ENCODE data around the gene BLMH. TPM values are rescaled to one million over a fixed set of nuclear protein-coding genes. Genes with fewer than 3 reads are reported as not detected.

BLMH gene
- total and polyA plus RNA-seq, 2 donors (not counting 1 experiment from before 2014, with no cell fraction given), result 5.9 to 25.9 TPM

- intact Hi-C loops (cut with micrococcal nuclease), result no loop called here
- Histone ChIP-seq H3K79me2 (ENCODE audit: control insufficient read depth, insufficient read depth, low read length) (no peaks in the 10 kb centered on the region), H3K9ac (ENCODE audit: low read length) (no peak overlapping the region), H2AFZ (ENCODE audit: insufficient read depth, low read depth, low read length, poor library complexity, severe bottlenecking) (no peak overlapping the region), H3K4me3 (ENCODE audit: control extremely low read depth in 1 of 5, extremely low read depth in 1 of 5, insufficient read depth in 1 of 5, low read depth in 2 of 5, low read length in 4 of 5) (no peak overlapping the region), H3K9me3 (ENCODE audit: control extremely low read depth in 1 of 3, control insufficient read depth in 2 of 3, insufficient read depth in 1 of 3, low read length in 2 of 3) (no peaks in the 10 kb centered on the region), H3K4me2 (replicated peaks; ENCODE audit: low read depth, low read length, poor library complexity, severe bottlenecking) (no peak overlapping the region), H4K20me1 (ENCODE audit: control insufficient read depth, insufficient read depth, low read length, poor library complexity, severe bottlenecking) (no peaks in the 10 kb centered on the region), H3K27me3 (replicated peaks in 1 of 4; ENCODE audit: control extremely low read depth in 1 of 4, control insufficient read depth in 3 of 4, insufficient read depth in 4 of 4, low read length in 3 of 4) (no peaks in the 10 kb centered on the region), H3K4me1 (ENCODE audit: control insufficient read depth in 2 of 2, insufficient read depth in 2 of 2, low read length in 2 of 2) (no peaks in the 10 kb centered on the region), H3K36me3 (replicated peaks in 1 of 2; ENCODE audit: control extremely low read depth in 1 of 2, control insufficient read depth in 1 of 2, extremely low read depth in 1 of 2, insufficient read depth in 2 of 2, low read length in 1 of 2) (no peaks in the 10 kb centered on the region), H3K27ac (ENCODE audit: low read length in 2 of 2) (no peak overlapping the region)
- CTCF ChIA-PET, result no interaction called here
- POLR2A ChIA-PET, result no interaction called here
- Mint-ChIP-seq H3K4me3 (no peak overlapping the region), H3K9me3 (ENCODE audit: insufficient read depth) (no peaks in the 10 kb centered on the region), H3K4me1 (no peaks in the 10 kb centered on the region), H3K27me3 (peaks cover 24% of the 10 kb centered on the region), H3K27ac (no peak overlapping the region)
- no peak for TF ChIP-seq EZH2 (IDR thresholded peaks at IDR 0.05; ENCODE audit: borderline replicate concordance, insufficient read depth, low read depth, low read length, poor library complexity, severe bottlenecking)
- no peak for TF ChIP-seq CTCF (IDR thresholded peaks at IDR 0.05)
- DNase-seq (no peak), ATAC-seq (ENCODE audit: low read depth) (no peak)
- no CpG with 5 or more reads among the region's 2 CpGs for WGBS (ENCODE audit: insufficient coverage)
Measured at GRCh38 chr17:30310562-30310961, 18.8 kb upstream of the BLMH start.

- 83% methylated on average over 1 of the region's 6 CpGs for WGBS (ENCODE audit: insufficient coverage)
- POLR2A ChIA-PET, result no interaction called here
- no peaks in the 10 kb centered on the region for H3K9me3 Mint-ChIP-seq (ENCODE audit: insufficient read depth)
Measured at GRCh38 chr17:30309591-30309990, 17.8 kb upstream of the BLMH start.

More at GRCh38 chr17:30309591-30309990, 17.8 kb upstream of the BLMH start:
- Histone ChIP-seq H3K9me3 (ENCODE audit: control extremely low read depth in 1 of 3, control insufficient read depth in 2 of 3, insufficient read depth in 1 of 3, low read length in 2 of 3) (no peaks in the 10 kb centered on the region), H4K20me1 (ENCODE audit: control insufficient read depth, insufficient read depth, low read length, poor library complexity, severe bottlenecking) (no peaks in the 10 kb centered on the region), H3K27ac (ENCODE audit: low read length in 2 of 2) (no peak overlapping the region), H3K4me3 (ENCODE audit: control extremely low read depth in 1 of 5, extremely low read depth in 1 of 5, insufficient read depth in 1 of 5, low read depth in 2 of 5, low read length in 4 of 5) (no peak overlapping the region), H3K36me3 (replicated peaks in 1 of 2; ENCODE audit: control extremely low read depth in 1 of 2, control insufficient read depth in 1 of 2, extremely low read depth in 1 of 2, insufficient read depth in 2 of 2, low read length in 1 of 2) (no peaks in the 10 kb centered on the region), H3K4me2 (replicated peaks; ENCODE audit: low read depth, low read length, poor library complexity, severe bottlenecking) (no peak overlapping the region), H3K79me2 (ENCODE audit: control insufficient read depth, insufficient read depth, low read length) (no peaks in the 10 kb centered on the region), H3K27me3 (replicated peaks in 1 of 4; ENCODE audit: control extremely low read depth in 1 of 4, control insufficient read depth in 3 of 4, insufficient read depth in 4 of 4, low read length in 3 of 4) (no peaks in the 10 kb centered on the region), H3K4me1 (ENCODE audit: control insufficient read depth in 2 of 2, insufficient read depth in 2 of 2, low read length in 2 of 2) (no peaks in the 10 kb centered on the region), H2AFZ (ENCODE audit: insufficient read depth, low read depth, low read length, poor library complexity, severe bottlenecking) (no peak overlapping the region), H3K9ac (ENCODE audit: low read length) (no peak overlapping the region)
- H3K4me3 Mint-ChIP-seq, result no peak overlapping the region
- H3K27me3 Mint-ChIP-seq, result peaks cover 19% of the 10 kb centered on the region
- no peak overlapping the region for H3K27ac Mint-ChIP-seq
- CTCF ChIA-PET, result no interaction called here
- DNase-seq, result no peak
- no peak for TF ChIP-seq EZH2 (IDR thresholded peaks at IDR 0.05; ENCODE audit: borderline replicate concordance, insufficient read depth, low read depth, low read length, poor library complexity, severe bottlenecking)
- no peak for TF ChIP-seq CTCF (IDR thresholded peaks at IDR 0.05)
- no peaks in the 10 kb centered on the region for H3K4me1 Mint-ChIP-seq
- intact Hi-C loops (cut with micrococcal nuclease), result no loop called here
- ATAC-seq (ENCODE audit: low read depth), result no peak

Data from B cell (primary cell).